Panc1 (cell line): ENCODE data around the gene PIAS4. TPM values are rescaled to one million over a fixed set of nuclear protein-coding genes. Genes with fewer than 3 reads are reported as not detected.

Source experiments
- ATAC-seq: fragments of 200-7000 bp; cut with Tn5 transposase; 2 replicates; pipeline ENCODE4 v1.9.1; 2020; ENCODE audit warnings: mild to moderate bottlenecking, moderate library complexity
- BruUV-seq: library from RNA; stranded (reverse); fragments of 400-500 nt; replicated peaks from 2 replicates; lab custom pipeline; 2021; lab: Mats Ljungman, UMichigan
- CTCF ChIA-PET: fragments of 300-600 bp; sonication (Branson Sonifier 250); formaldehyde crosslinking; loops from one replicate; lab custom pipeline; 2022; ENCODE audit warnings: antibody characterized with exemption; lab: Charles Lee
- POLR2A ChIA-PET: fragments of 300-600 bp; sonication (Branson Sonifier 250); formaldehyde crosslinking; loops from one replicate; lab custom pipeline; 2022; ENCODE audit warnings: antibody characterized with exemption; lab: Charles Lee
- DNase-seq: peaks from one replicate; pipeline ENCODE4 v3.0.0-alpha.2; 2010; ENCODE audit warnings: low read depth, low spot score
- H3K27ac ChIP-seq: 2 replicates; pipeline ENCODE4 v1.5.1; 2011; ENCODE audit warnings: mild to moderate bottlenecking, low read length, inconsistent platforms
- H3K27me3 ChIP-seq: fragments of 200-500 bp; sonication (Bioruptor generic); 2 replicates; pipeline ENCODE4 v1.6.0; 2014; ENCODE audit warnings: low read length, inconsistent platforms; ENCODE audit not compliant: control insufficient read depth, insufficient read depth
- H3K36me3 ChIP-seq: fragments of 200-500 bp; sonication (Bioruptor generic); 2 replicates; pipeline ENCODE4 v1.5.1; 2014; ENCODE audit warnings: inconsistent platforms, mild to moderate bottlenecking, low read length, moderate library complexity; ENCODE audit not compliant: control insufficient read depth, insufficient read depth
- H3K4me1 ChIP-seq: 2 replicates; pipeline ENCODE4 v1.5.1; 2011; ENCODE audit warnings: inconsistent platforms, mild to moderate bottlenecking, low read length, moderate library complexity; ENCODE audit not compliant: control insufficient read depth, insufficient read depth
- H3K4me3 ChIP-seq, 2 experiments: 2 replicates each; pipeline ENCODE4 v1.5.1; 2011 to 2012; ENCODE audit warnings: low read depth in 2 of 2, low read length in 2 of 2, mild to moderate bottlenecking in 2 of 2, inconsistent platforms in 1 of 2, moderate library complexity in 1 of 2
- H3K9me3 ChIP-seq: fragments of 200-500 bp; sonication (Bioruptor generic); 2 replicates; pipeline ENCODE4 v1.5.1; 2014; ENCODE audit warnings: low read depth, mild to moderate bottlenecking, inconsistent platforms, low read length, moderate library complexity; ENCODE audit not compliant: control insufficient read depth, insufficient read depth
- POLR2AphosphoS5 ChIP-seq: IDR thresholded peaks from 2 replicates; pipeline ENCODE4 v1.6.1; 2012; ENCODE audit warnings: mild to moderate bottlenecking, low read depth, low read length, moderate library complexity
- REST ChIP-seq, 2 experiments: IDR thresholded peaks; 2 replicates each; pipeline ENCODE4 v1.6.1; 2011 to 2012; ENCODE audit warnings: low read depth in 2 of 2, control low read depth in 1 of 2, low read length in 1 of 2, mild to moderate bottlenecking in 1 of 2, moderate library complexity in 1 of 2; ENCODE audit not compliant: insufficient read depth in 1 of 2
- SIN3A ChIP-seq: IDR thresholded peaks from 2 replicates; pipeline ENCODE4 v1.6.1; 2012; ENCODE audit warnings: low read depth, mild to moderate bottlenecking, low read length, moderate library complexity, borderline replicate concordance; ENCODE audit not compliant: insufficient read depth
- TCF7L2 ChIP-seq: IDR thresholded peaks from 2 replicates; pipeline ENCODE4 v1.6.1; 2011; ENCODE audit warnings: mild to moderate bottlenecking, low read depth, low read length, inconsistent platforms
- in situ Hi-C: cut with HindIII; loops from 2 replicates; pipeline ENCODE4 v1.10.0; 2016; ENCODE audit warnings: low sequenced_read_pairs, low pct_unique_long_range_greater_than_20kb
- intact Hi-C: fragments of 100-400 bp; cut with micrococcal nuclease; formaldehyde crosslinking; loops from one replicate; pipeline ENCODE4 v1.10.0; 2022; ENCODE audit not compliant: unreplicated experiment
- microRNA-seq: library from miRNA; unstranded; fragments of <30 nt; microRNA quantifications from one replicate; pipeline ENCODE4 v1.1.0, GENCODE V29; 2020; ENCODE audit not compliant: unreplicated experiment
- total RNA-seq: library from RNA; stranded (reverse); gene quantifications from one replicate; pipeline ENCODE4 v1.2.1, GENCODE V29; 2021; ENCODE audit not compliant: unreplicated experiment
- TF ChIP-seq, protein P1 (sequence below): fragments of 450-650 bp; IDR thresholded peaks from 2 replicates; pipeline ENCODE4 v1.5.1; 2017; ENCODE audit warnings: mild to moderate bottlenecking

Gene PIAS4
- total RNA-seq, 1 experiment from 2014 or later: 36.7 TPM

GRCh38 chr19:4088975-4089374 lies 81.4 kb downstream of the PIAS4 start:
- Histone ChIP-seq H3K4me1 (no peaks in the 10 kb centered on the region), H3K4me3 (no peak overlapping the region), H3K36me3 (no peaks in the 10 kb centered on the region), H3K27ac (no peak overlapping the region), H3K27me3 (no peaks in the 10 kb centered on the region), H3K9me3 (no peaks in the 10 kb centered on the region)
- in situ Hi-C loops: no loop called here
- BruUV-seq: no TSS peak
- no peak for DNase-seq
- POLR2A ChIA-PET: no interaction called here
- intact Hi-C loops: no loop called here
- no peak for TF ChIP-seq TCF7L2
- TF ChIP-seq SIN3A: no peak
- TF ChIP-seq, protein P1, sequence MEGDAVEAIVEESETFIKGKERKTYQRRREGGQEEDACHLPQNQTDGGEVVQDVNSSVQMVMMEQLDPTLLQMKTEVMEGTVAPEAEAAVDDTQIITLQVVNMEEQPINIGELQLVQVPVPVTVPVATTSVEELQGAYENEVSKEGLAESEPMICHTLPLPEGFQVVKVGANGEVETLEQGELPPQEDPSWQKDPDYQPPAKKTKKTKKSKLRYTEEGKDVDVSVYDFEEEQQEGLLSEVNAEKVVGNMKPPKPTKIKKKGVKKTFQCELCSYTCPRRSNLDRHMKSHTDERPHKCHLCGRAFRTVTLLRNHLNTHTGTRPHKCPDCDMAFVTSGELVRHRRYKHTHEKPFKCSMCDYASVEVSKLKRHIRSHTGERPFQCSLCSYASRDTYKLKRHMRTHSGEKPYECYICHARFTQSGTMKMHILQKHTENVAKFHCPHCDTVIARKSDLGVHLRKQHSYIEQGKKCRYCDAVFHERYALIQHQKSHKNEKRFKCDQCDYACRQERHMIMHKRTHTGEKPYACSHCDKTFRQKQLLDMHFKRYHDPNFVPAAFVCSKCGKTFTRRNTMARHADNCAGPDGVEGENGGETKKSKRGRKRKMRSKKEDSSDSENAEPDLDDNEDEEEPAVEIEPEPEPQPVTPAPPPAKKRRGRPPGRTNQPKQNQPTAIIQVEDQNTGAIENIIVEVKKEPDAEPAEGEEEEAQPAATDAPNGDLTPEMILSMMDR: no peak
- TF ChIP-seq POLR2AphosphoS5: no peak
- no peak for TF ChIP-seq REST (IDR thresholded peaks at IDR 0.05; ENCODE audit: insufficient read depth in 1 of 2, low read depth in 2 of 2, low read length in 1 of 2)
- no peak for ATAC-seq
- CTCF ChIA-PET: interaction anchor here (0.6 kb wide), 3 partner anchors 31 to 863 kb away, joined by 5 to 10 read pairs (median 7); no protein-coding TSS in a partner anchor

Small RNAs within 50 kb of the gene (microRNA-seq; reads per million reads assigned to microRNA genes)
- not detected for gene MIR637

Other genes starting within 250 kb of the PIAS4 start
- gene APBA3, start 246.0 kb upstream of the PIAS4 start, total RNA-seq: 34.0 TPM
- gene MRPL54, start 245.1 kb upstream of the PIAS4 start, total RNA-seq: 42.8 TPM
- not detected for gene RAX2, start 235.5 kb upstream of the PIAS4 start, total RNA-seq
- 0.21 TPM for gene MATK, start 221.4 kb upstream of the PIAS4 start, total RNA-seq
- 0.74 TPM for gene ZFR2, start 138.7 kb upstream of the PIAS4 start, total RNA-seq
- gene ATCAY, start 127.1 kb upstream of the PIAS4 start, total RNA-seq: 0.15 TPM
- 0.21 TPM for gene NMRK2, start 74.7 kb upstream of the PIAS4 start, total RNA-seq
- 66.6 TPM for gene DAPK3, start 36.6 kb upstream of the PIAS4 start, total RNA-seq
- gene EEF2, start 22.3 kb upstream of the PIAS4 start, total RNA-seq: 1,391 TPM
- gene ZBTB7A, start 59.2 kb downstream of the PIAS4 start, total RNA-seq: 48.0 TPM
- 151 TPM for gene MAP2K2, start 116.4 kb downstream of the PIAS4 start, total RNA-seq
- gene CREB3L3, start 145.9 kb downstream of the PIAS4 start, total RNA-seq: not detected
- gene SIRT6, start 174.8 kb downstream of the PIAS4 start, total RNA-seq: 19.8 TPM
- gene ANKRD24, start 175.0 kb downstream of the PIAS4 start, total RNA-seq: 0.26 TPM
- 3.0 TPM for gene EBI3, start 221.8 kb downstream of the PIAS4 start, total RNA-seq
- 15.9 TPM for gene YJU2, start 239.3 kb downstream of the PIAS4 start, total RNA-seq